SJCRH30 (cell line): ENCODE measurements around the gene SLC28A1. TPM values are rescaled to one million over a fixed set of nuclear protein-coding genes. Genes with fewer than 3 reads are reported as not detected.

Experiments used
- DNase-seq, 2 experiments: peaks; one replicate each; pipeline ENCODE4 v3.0.0-alpha.2; 2015 to 2020
- H3K27ac ChIP-seq: fragments of 250-450 bp; sonication (Bioruptor Pico); 2 replicates; pipeline ENCODE4 v1.5.1; 2020; ENCODE audit warnings: mild to moderate bottlenecking, moderate library complexity
- H3K27me3 ChIP-seq: fragments of 250-450 bp; sonication (Bioruptor Pico); 2 replicates; pipeline ENCODE4 v1.5.1; 2020; ENCODE audit warnings: mild to moderate bottlenecking, moderate library complexity
- H3K36me3 ChIP-seq: fragments of 250-450 bp; sonication (Bioruptor Pico); 2 replicates; pipeline ENCODE4 v1.5.1; 2020; ENCODE audit warnings: mild to moderate bottlenecking, moderate library complexity
- H3K4me1 ChIP-seq: fragments of 250-450 bp; sonication (Bioruptor Pico); 2 replicates; pipeline ENCODE4 v1.5.1; 2020; ENCODE audit warnings: mild to moderate bottlenecking, moderate library complexity
- H3K4me3 ChIP-seq: fragments of 250-450 bp; sonication (Bioruptor Pico); 2 replicates; pipeline ENCODE4 v1.5.1; 2020; ENCODE audit warnings: mild to moderate bottlenecking, moderate library complexity
- H3K9me3 ChIP-seq: fragments of 250-450 bp; sonication (Bioruptor Pico); replicated peaks from 2 replicates; pipeline ENCODE4 v1.5.1; 2020; ENCODE audit warnings: mild to moderate bottlenecking, moderate library complexity
- total RNA-seq: library from RNA; depleted of rRNA; stranded (reverse); fragments of >200 nt; shearing (Covaris generic); gene quantifications from 2 replicates; pipeline ENCODE4 v1.2.3, GENCODE V29; 2014

SLC28A1 gene
- total RNA-seq, 1 experiment from 2014 or later = not detected

DNA sequence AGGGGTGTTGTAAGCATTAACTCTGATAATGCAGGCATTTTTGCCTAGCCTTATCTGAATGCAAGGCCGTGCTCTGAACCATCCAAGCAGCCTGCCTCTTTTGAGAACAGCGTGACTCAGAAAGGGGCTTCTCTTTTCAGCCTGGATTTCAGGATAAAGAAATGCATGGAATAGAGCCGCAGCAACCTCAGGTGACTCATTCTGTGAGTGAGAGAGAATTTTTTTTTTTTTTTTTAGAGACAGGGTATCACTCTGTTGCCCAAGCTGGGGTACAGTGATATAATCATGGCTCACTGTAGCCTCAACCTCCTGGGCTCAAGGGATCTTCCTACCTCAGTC is 76.6 kb downstream of the SLC28A1 start:
- Histone ChIP-seq H3K9me3 (peaks cover 4% of the 10 kb centered on the region; the same call in 1 of the 2 replicates), H3K27ac (no peak overlapping the region), H3K36me3 (no peaks in the 10 kb centered on the region), H3K4me1 (no peaks in the 10 kb centered on the region), H3K4me3 (no peak overlapping the region), H3K27me3 (no peaks in the 10 kb centered on the region)
- DNase-seq = no peak

DNA sequence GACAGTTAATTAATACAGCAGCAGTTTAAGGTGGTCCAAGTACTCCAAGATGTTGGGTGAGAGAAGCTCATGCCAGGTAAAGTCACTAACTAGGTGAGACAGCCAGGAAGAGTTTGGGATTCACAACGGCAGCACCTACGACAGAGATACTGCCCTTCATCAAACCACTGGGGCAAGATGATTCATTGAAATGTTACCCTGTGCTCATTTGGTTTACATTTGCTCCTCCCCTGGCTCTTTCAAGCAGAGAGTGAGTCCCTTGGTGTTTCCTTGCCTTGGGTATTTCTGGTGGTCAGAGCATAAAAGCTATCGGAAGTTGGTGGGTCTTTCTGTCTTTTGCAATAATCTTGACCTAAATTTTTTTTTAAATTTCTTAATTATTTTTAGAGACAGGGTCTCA is 77.2 kb downstream of the SLC28A1 start:
- no peak for DNase-seq
- H3K4me1 ChIP-seq = no peaks in the 10 kb centered on the region
- no peaks in the 10 kb centered on the region for H3K36me3 ChIP-seq
- no peak overlapping the region for H3K27ac ChIP-seq
- no peak overlapping the region for H3K4me3 ChIP-seq
- H3K27me3 ChIP-seq = no peaks in the 10 kb centered on the region
- H3K9me3 ChIP-seq = peaks cover 4% of the 10 kb centered on the region; the same call in 1 of the 2 replicates

DNA sequence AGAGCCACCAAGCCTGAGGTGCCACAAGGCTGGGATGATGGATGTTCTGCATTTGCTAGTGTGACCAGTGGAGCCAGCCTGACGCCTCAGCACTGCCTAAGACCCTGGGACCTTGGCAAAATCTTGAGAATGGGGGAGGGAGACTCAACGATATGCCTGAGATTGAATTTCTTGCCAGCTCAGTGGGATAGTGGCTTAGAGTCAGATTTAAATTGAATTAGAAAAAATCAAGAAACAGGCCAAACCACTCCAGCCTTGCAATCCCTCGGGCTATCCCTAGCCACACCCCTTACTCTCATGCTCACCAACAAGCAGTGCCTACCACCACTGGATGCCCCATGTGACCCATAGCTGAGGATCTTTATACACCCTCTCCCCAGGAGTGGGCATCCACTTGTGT is 78.5 kb downstream of the SLC28A1 start:
- no peaks in the 10 kb centered on the region for H3K27me3 ChIP-seq
- H3K4me3 ChIP-seq = no peak overlapping the region
- no peak overlapping the region for H3K27ac ChIP-seq
- H3K9me3 ChIP-seq = no peaks in the 10 kb centered on the region; the same call in 1 of the 2 replicates
- H3K36me3 ChIP-seq = no peaks in the 10 kb centered on the region
- no peaks in the 10 kb centered on the region for H3K4me1 ChIP-seq
- DNase-seq = no peak

DNA sequence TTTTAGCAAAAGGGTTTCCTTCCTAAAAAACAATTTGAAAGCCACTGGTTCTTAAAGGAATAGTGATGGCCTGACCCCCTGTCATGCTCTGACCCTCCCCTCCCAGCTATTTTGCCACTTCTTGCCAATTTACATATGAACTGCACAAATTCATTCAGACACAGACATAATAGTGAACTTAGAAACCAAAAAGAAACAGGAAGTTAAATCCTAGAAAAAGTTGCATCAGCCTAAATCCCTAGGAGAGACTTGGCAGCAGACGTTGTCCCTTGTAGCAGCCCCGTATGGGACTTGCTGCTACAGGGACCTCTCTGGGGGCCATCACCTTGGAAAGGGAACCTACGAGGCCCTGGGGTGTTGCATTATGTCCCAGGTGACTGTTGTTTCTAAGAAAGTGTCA is 82.9 kb downstream of the SLC28A1 start:
- H3K9me3 ChIP-seq = no peaks in the 10 kb centered on the region
- no peak overlapping the region for H3K27ac ChIP-seq
- no peaks in the 10 kb centered on the region for H3K36me3 ChIP-seq
- no peaks in the 10 kb centered on the region for H3K27me3 ChIP-seq
- DNase-seq = no peak
- no peaks in the 10 kb centered on the region for H3K4me1 ChIP-seq
- H3K4me3 ChIP-seq = no peak overlapping the region

DNA sequence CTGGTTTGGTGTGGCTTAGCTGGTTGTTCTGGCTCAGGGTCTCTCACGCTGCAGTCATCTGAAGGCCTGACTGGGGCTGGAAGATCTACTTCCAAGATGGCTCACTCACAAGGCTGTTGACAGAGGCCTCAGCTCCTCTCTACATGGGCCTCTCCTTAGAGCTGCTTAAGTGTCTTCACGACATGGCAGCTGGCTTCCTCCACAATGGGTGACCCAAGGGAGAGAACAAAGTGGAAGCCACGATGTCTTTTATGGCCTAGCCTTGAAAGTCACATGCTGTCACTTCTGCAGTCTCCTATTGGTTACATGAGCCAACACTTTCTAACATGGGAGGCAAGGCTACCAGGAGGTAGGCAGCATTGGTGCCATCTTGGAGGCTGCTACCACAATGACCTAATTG is 83.8 kb downstream of the SLC28A1 start:
- no peaks in the 10 kb centered on the region for H3K4me1 ChIP-seq
- no peaks in the 10 kb centered on the region for H3K9me3 ChIP-seq
- H3K27me3 ChIP-seq = no peaks in the 10 kb centered on the region
- no peak overlapping the region for H3K27ac ChIP-seq
- no peaks in the 10 kb centered on the region for H3K36me3 ChIP-seq
- no peak for DNase-seq
- H3K4me3 ChIP-seq = no peak overlapping the region

DNA sequence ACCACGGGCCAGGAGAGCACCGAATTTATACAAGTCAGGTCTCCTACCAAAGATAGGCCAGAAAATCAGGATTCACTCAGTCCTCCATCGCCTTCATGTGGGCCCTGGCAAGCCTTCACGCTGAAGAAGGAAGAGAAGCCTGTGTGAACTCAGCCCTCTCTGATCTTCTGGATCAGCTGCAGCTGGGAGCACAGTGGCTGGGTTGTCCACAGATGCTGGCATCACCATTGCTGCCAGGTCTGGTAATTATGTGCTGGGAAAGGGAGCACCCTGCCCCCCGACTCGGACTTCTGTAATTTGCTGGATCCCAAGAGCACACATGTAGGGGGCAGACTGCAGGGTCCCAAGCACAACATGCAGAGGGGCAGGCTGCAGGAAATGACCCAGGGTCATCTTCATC is 84.8 kb downstream of the SLC28A1 start:
- DNase-seq = no peak
- no peaks in the 10 kb centered on the region for H3K27me3 ChIP-seq
- H3K4me3 ChIP-seq = no peak overlapping the region
- no peaks in the 10 kb centered on the region for H3K4me1 ChIP-seq
- H3K9me3 ChIP-seq = no peaks in the 10 kb centered on the region
- H3K27ac ChIP-seq = no peak overlapping the region
- no peaks in the 10 kb centered on the region for H3K36me3 ChIP-seq

DNA sequence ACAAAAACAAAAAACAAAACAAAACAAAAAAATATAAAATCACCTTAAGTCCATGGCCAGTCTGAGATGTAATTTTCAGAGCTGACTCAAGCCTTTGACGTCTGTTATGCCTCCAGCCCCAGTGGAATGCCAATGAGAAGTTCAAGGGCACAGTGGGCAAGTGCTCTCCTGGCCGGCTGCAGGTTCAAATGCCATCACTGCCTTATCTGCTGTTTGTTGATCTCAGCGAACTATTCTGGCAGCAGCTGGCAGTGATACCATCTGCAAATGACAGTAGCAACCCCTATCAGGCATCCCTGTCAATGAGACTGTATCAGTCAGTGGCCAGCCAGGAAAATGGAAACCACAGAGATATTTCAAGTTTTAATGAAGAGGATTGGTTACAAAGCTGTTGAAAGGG is 86.4 kb downstream of the SLC28A1 start:
- Histone ChIP-seq H3K4me1 (no peaks in the 10 kb centered on the region), H3K36me3 (no peaks in the 10 kb centered on the region), H3K27me3 (no peaks in the 10 kb centered on the region), H3K9me3 (no peaks in the 10 kb centered on the region), H3K4me3 (no peak overlapping the region), H3K27ac (no peak overlapping the region)
- no peak for DNase-seq

DNA sequence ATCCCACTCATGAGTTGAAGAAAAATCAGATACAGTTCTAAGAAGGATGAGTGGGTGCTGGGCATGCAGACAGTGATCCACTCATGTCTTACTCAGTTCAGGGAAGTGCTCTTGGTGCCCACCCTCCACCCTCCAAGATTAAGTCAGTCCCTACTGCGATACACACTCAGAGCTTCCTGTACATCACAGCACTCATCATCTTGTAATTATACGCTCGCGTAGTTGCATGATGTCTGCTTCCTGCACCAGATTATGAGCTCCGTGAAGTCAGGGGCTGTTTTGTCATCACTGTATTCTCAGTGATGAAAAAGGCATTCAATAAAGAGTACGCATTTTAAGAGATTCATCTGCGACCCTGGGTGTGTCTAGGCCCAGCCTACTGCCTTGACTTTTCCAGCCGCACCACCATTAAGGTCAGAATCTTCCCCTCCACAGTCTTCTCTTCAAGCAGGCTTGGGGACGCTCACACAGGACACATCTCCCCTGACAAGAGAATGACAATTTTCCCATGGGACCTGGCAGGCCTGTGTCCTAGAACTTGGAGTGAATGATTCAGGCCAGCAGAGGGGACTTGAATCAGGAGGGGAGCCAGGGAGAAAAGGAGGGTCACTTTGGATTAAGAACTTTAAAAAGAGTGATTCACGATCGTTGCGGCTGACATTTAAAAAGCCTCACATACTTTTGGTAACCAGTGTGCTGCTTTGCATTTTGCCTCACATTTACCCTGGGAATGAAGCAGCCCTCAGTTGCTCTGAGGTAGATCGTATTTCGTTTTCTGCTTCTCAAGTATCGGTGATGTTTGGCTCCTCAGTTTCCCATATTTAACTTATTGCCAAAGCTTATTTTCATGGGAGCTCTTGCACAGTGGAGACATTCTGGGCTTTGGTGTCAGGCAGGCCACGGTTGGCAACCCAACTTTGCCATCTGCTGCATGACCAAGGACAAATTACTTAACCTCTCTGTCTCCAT is 89.3 kb downstream of the SLC28A1 start:
- Histone ChIP-seq H3K27ac (no peak overlapping the region), H3K9me3 (no peaks in the 10 kb centered on the region), H3K27me3 (no peaks in the 10 kb centered on the region), H3K36me3 (no peaks in the 10 kb centered on the region), H3K4me1 (0 out of 2 replicates have a peak, but pooled peaks cover 4% of the 10 kb centered on the region), H3K4me3 (no peak overlapping the region)
- no peak for DNase-seq

DNA sequence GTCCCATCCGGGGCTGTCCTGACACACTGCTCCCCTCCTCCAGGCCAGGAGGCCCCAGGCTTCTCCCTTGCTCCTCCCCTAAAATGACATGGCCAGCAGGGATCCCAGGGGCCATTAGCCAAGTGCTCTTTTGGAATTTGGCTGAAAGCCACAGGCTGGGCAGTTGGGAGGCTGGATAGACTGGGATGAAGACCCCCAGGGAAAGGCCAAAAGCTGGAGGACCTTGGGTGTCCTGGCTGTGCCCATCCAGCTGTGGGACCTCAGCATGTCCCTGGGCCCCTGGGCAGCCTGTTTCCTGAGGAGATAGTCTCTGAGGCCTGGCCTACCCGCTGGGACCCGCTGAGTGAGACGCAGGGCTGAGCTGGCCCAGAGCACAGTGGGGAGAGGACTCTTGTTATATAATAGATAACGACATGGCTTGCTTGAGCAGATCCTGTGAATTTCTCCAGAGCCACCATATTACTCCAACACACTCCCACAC is 91.4 kb downstream of the SLC28A1 start:
- DNase-seq = no peak
- H3K36me3 ChIP-seq = no peaks in the 10 kb centered on the region
- H3K4me3 ChIP-seq = no peak overlapping the region
- no peak overlapping the region for H3K27ac ChIP-seq
- no peaks in the 10 kb centered on the region for H3K27me3 ChIP-seq
- peaks cover 4% of the 10 kb centered on the region; the same call in 1 of the 2 replicates for H3K4me1 ChIP-seq
- no peaks in the 10 kb centered on the region for H3K9me3 ChIP-seq

DNA sequence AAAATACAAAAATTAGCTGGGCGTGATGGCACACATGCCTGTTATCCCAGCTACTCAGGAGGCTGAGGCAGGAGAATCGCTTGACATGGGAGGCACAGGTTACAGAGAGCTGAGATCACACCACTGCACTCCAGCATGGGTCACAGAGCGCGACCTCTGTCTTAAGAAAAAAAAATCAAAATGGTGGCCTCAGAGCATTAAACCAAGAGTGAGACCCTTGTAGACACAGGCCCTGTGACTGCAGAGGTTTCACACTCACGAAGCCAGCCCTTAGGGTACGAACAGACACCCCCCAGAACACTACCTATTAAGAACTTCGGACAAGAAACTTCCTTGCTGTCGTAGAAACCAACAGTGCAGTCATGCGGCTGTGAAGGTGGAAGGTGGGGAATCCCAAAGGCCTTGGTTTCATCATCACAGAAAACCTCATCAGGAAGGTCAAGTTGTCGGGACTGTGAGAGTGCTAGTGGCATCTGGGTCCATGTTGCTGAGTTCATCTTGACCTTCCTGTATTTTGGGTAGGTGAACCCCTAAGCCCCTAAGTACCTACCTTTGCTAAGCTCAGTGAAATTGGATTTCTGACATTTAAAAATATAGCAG is 92.4 kb downstream of the SLC28A1 start:
- no peaks in the 10 kb centered on the region for H3K9me3 ChIP-seq
- H3K36me3 ChIP-seq = no peaks in the 10 kb centered on the region
- no peak overlapping the region for H3K4me3 ChIP-seq
- peaks cover 4% of the 10 kb centered on the region; the same call in 1 of the 2 replicates for H3K4me1 ChIP-seq
- DNase-seq = no peak
- no peaks in the 10 kb centered on the region for H3K27me3 ChIP-seq
- H3K27ac ChIP-seq = no peak overlapping the region

DNA sequence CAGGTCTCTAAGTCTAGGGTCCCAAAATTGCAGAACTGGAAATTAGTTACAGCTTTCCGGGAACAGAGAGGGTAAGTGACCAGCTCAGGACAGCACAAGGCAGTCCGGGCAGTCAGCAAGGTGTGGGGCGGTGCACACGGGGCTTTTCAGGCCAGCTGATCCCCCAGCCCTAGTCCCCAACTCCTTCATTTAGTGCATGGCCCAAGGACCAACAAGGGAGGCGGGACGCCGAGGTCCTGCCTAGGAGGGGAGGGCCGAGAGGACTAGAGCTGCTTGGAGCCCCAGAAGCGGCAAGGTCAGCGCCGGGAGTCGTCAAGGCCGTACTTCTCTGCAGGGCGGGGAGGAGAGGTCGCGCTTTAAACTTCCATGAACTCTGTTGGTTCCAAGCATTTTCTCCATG is 95.2 kb downstream of the SLC28A1 start:
- peak; percentile 45 to 62 for DNase-seq
- H3K27me3 ChIP-seq = no peaks in the 10 kb centered on the region
- H3K4me3 ChIP-seq = peak overlapping the region; percentile 85
- no peak overlapping the region; the same call in 1 of the 2 replicates for H3K27ac ChIP-seq
- no peaks in the 10 kb centered on the region for H3K36me3 ChIP-seq
- H3K4me1 ChIP-seq = peaks cover 4% of the 10 kb centered on the region; the same call in 1 of the 2 replicates
- no peaks in the 10 kb centered on the region for H3K9me3 ChIP-seq

DNA sequence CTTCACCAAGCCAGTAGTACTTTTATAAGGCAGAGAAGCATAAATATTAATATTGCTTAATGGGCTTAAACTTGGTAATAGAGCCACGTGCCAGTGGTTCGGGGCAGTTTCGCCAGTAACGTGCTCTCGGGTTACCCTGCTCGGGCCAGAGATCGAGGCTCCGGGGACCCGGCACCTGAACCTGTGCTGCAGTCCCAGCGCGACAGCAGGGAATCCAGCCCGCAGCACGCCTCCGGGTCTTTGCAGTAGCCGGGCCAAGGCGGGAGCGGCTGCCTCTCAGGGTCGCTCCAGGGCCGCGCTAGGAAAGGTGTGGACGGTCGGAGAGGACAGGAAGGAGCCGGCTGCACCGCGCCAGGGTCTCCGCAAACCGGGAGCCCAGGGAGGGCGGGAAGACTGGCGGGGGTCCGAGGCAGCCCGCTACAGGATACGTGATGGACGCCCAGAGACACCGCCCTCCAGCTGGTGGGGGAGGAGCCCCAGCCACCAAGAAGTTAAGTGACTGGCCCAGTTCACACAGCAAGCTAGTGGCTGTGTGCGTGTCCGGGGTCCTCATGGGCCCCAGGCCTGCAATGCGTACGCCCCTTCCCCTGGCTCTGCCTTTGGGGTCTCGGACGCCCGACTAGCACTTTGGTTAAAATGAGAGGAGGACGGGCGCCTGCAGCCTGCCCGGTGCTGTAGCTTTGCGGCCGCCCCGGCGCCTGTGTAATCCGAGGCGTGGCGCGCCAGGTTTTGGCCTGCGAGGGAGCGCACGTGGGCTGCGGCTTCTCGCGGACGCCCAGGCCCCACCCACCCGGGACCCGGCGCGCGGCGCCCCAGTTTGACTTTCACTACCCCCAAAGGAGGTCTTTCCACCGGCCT is 96.0 kb downstream of the SLC28A1 start:
- Histone ChIP-seq H3K9me3 (no peaks in the 10 kb centered on the region), H3K4me1 (peaks cover 4% of the 10 kb centered on the region; the same call in 1 of the 2 replicates), H3K27me3 (no peaks in the 10 kb centered on the region), H3K4me3 (peak overlapping the region; percentile 85), H3K27ac (peak overlapping the region; percentile 86), H3K36me3 (no peaks in the 10 kb centered on the region)
- peak; percentile 87 for DNase-seq

DNA sequence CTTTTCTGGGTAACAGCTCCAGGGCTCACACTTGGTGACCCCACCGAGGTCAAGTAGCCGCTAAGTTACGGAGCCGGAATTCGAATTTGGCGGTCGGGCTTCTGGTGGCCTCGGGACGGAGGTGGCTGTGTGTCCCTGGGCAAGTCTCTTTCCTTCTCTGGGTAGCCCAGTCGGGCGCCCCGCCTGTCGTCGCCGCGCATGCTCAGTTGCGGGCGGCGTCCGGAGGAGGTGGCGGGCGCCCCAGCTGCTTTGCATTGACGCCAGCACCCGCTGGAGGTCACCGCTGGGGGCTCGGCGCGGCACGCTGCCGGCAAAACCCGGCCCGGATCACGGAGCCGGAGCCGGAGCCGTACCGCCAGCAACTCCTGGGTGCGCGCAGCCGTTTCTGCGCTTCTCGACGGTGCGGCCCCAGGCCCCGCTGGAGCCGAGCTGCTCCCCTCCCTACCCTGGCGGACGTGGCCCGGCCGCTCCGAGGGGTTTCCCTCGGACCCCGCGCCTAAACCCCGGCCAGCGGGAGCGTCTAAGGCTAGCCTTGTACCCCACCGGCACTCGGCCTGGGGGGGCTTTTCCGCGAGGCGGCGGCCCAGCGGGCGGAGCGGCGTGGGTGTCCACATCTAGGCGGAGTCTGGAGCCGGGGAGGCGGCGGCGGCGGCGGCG is 96.7 kb downstream of the SLC28A1 start:
- H3K27ac ChIP-seq = peak overlapping the region; percentile 86
- H3K4me3 ChIP-seq = peak overlapping the region; percentile 85
- H3K4me1 ChIP-seq = peaks cover 4% of the 10 kb centered on the region; the same call in 1 of the 2 replicates
- H3K9me3 ChIP-seq = no peaks in the 10 kb centered on the region
- H3K27me3 ChIP-seq = no peaks in the 10 kb centered on the region
- no peaks in the 10 kb centered on the region for H3K36me3 ChIP-seq
- peak; percentile 93 to 95 for DNase-seq

DNA sequence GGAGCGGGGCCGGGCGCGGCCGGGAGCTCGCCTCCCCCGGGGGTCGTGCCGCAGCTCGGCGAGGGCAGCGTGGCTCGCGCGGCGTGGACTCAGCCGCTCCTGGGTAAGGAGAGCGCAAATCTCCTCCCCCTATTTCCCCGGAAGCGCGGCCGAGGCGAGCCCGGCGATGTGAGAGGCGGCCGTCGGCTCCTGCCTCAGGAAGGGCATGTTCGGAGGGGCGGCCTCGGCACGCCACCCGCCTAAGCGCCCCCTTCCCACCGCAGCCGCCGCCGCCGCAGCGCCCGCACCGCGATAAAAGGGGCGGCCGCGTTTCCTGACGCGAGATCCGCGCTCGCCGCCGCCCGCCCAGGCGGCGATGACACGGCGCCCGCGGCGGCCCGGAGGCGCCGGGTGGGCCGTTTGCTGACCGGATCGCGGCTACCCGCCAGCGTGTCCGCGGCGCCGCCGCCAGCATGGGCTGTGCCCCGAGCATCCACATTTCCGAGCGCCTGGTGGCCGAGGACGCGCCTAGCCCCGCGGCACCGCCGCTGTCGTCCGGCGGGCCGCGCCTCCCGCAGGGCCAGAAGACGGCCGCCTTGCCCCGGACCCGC is 97.3 kb downstream of the SLC28A1 start, which contains the start of gene PDE8A:
Gene PDE8A (plus strand): TSS at position 146 of the 590 bp plus-strand sequence. CDS start 307 bp downstream, at position 453.
- Histone ChIP-seq H3K4me3 (peak within 1 kb of the TSS; percentile 85), H3K9me3 (no peaks in the 10 kb centered on the region), H3K27ac (peak within 1 kb of the TSS; percentile 86), H3K4me1 (peaks cover 4% of the 10 kb centered on the region; the same call in 1 of the 2 replicates), H3K27me3 (no peaks in the 10 kb centered on the region), H3K36me3 (no peaks in the 10 kb centered on the region)
- DNase-seq = peak; percentile 49 to 50
